KBM-7 (cell line): Measurements from ENCODE around the gene PCDHGA1.

Experiments
- DNase-seq: peaks from one replicate; pipeline ENCODE4 v3.0.0-alpha.2; 2015
- in situ Hi-C: fragments of 300-500 bp; cut with MboI; formaldehyde crosslinking; loops from 2 replicates; pipeline ENCODE4 v1.14.3; 2020; ENCODE audit warnings: low sequenced_read_pairs, low pct_unique_long_range_greater_than_20kb, mixed read lengths

Gene PCDHGA1

GRCh38 chr5:141547488-141547887 lies 217.2 kb downstream of the PCDHGA1 start:
- DNase-seq, result no peak
- in situ Hi-C loops, result no loop called here

GRCh38 chr5:141547921-141548320 lies 217.6 kb downstream of the PCDHGA1 start:
- in situ Hi-C loops, result no loop called here
- DNase-seq, result no peak

GRCh38 chr5:141557681-141558136 lies 227.4 kb downstream of the PCDHGA1 start:
- peak; percentile 84 for DNase-seq
- in situ Hi-C loops, result loop anchor here (25.0 kb wide), 2 partner anchors 195 to 345 kb away; partner anchors contain the start of genes PCDHB12, PCDHB13, PCDHB14 and PCDHGA4

- peak; percentile 32 for DNase-seq
- in situ Hi-C loops, result loop anchor here (25.0 kb wide), 2 partner anchors 196 to 346 kb away; partner anchors contain the start of genes PCDHB12, PCDHB13, PCDHB14 and PCDHGA4
Measured at GRCh38 chr5:141558150-141558549, 227.8 kb downstream of the PCDHGA1 start.

- DNase-seq, result no peak
- in situ Hi-C loops, result loop anchor here (25.0 kb wide), 2 partner anchors 197 to 347 kb away; partner anchors contain the start of genes PCDHB12, PCDHB13, PCDHB14 and PCDHGA4
Measured at GRCh38 chr5:141559461-141559860, 229.1 kb downstream of the PCDHGA1 start.

- in situ Hi-C loops, result loop anchor here (25.0 kb wide), 2 partner anchors 198 to 348 kb away; partner anchors contain the start of genes PCDHB12, PCDHB13, PCDHB14 and PCDHGA4
- DNase-seq, result no peak
Measured at GRCh38 chr5:141560151-141560550, 229.8 kb downstream of the PCDHGA1 start.

GRCh38 chr5:141560725-141561483 lies 230.6 kb downstream of the PCDHGA1 start:
- no peak for DNase-seq
- in situ Hi-C loops, result loop anchor here (25.0 kb wide), 2 partner anchors 199 to 349 kb away; partner anchors contain the start of genes PCDHB12, PCDHB13, PCDHB14 and PCDHGA4
